NT2/D1 (cell line): ENCODE data around the gene NDUFA11.

Experiments used
- YY1 ChIP-seq: IDR thresholded peaks from 2 replicates; pipeline ENCODE4 v1.6.1; 2011; ENCODE audit not compliant: insufficient read length, insufficient read depth
- ZNF274 ChIP-seq: IDR thresholded peaks from 2 replicates; pipeline ENCODE4 v1.6.1; 2011; ENCODE audit warnings: mild to moderate bottlenecking, low read depth, low read length

DNA sequence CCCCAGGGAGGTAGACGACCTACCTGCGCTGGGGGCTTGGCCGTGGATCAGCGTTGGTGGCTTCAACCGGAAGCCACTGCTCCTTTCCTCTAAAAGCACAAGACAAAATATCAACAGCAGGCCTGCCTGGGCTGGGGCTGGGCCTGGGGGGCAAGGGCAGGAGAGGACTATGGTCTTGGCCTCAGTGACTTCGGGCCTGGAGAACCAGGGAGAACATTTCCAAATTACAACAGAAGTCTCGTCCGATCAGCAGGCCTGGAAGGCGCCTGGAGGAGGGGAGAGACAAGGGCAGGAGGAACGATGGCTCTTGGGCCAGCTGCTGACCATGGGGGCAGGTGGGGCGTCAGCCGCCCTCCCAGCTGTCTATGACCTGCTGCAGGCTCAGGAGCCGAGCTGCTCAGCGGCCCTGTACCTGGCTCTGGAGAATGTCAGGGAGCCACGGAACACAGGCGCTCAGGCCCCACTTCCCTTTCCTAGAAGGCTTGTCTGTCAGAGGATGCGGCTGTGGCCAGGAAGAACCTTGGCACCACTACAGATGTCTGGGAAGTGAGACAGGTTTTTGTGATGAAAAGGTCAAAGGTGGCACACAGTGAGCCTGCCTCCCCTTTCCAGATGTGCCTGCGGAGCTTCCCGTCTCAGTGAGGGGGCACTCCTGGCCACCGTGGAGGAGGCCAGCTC is 29.9 kb upstream of the NDUFA11 start:
- TF ChIP-seq ZNF274 (no peak), YY1 (no peak)
